Kidney (tissue), 14 donors: ENCODE results near the gene GSTM4. TPM values are rescaled to one million over a fixed set of nuclear protein-coding genes. Genes with fewer than 3 reads are reported as not detected.
A peak's percentile ranks its signal among the peaks of the same experiment; 100 is the strongest.
"Not testable (repeated sequence)": the region's sequence is repeated elsewhere in the genome, so short reads cannot be mapped to it uniquely, and the experiment has no call there.

Experiments used
- DNase-seq, 5 donors: peaks; one replicate each; pipeline ENCODE4 v3.0.0-alpha.2; 2013 to 2020
- FAIRE-seq: peaks from 2 replicates; lab custom pipeline; 2012; peaks lifted over from hg19 to GRCh38; lab: Jason Lieb, UNC
- H3K27ac ChIP-seq, 2 donors: one replicate each; pipeline ENCODE4 v1.7.0; 2013; ENCODE audit warnings: low read depth in 2 of 2, low read length in 2 of 2, inconsistent platforms in 1 of 2
- H3K27me3 ChIP-seq: one replicate; pipeline ENCODE4 v1.7.1; 2013; ENCODE audit warnings: low read length, inconsistent platforms; ENCODE audit not compliant: control insufficient read depth, insufficient read depth
- H3K36me3 ChIP-seq, 3 donors: one replicate each; pipeline versions ENCODE4 v1.7.0 to v1.7.1; 2013; ENCODE audit warnings: low read length in 3 of 3, control low read depth in 1 of 3, inconsistent platforms in 1 of 3; ENCODE audit not compliant: insufficient read depth in 3 of 3, control insufficient read depth in 2 of 3
- H3K4me1 ChIP-seq, 3 donors: one replicate each; pipeline versions ENCODE4 v1.7.0 to v1.7.1; 2013; ENCODE audit warnings: low read length in 3 of 3, inconsistent platforms in 1 of 3, low read depth in 1 of 3; ENCODE audit not compliant: control insufficient read depth in 2 of 3, insufficient read depth in 2 of 3
- H3K4me3 ChIP-seq, 3 donors: one replicate each; pipeline versions ENCODE4 v1.7.0 to v1.8.1; 2013; ENCODE audit warnings: low read length in 3 of 3, control low read depth in 1 of 3, inconsistent platforms in 1 of 3
- H3K9ac ChIP-seq, 3 donors: one replicate each; pipeline versions ENCODE4 v1.7.0 to v1.7.1; 2013; ENCODE audit warnings: low read length in 3 of 3, control low read depth in 1 of 3, inconsistent platforms in 1 of 3
- H3K9me3 ChIP-seq, 3 donors: one replicate each; pipeline versions ENCODE4 v1.7.0 to v1.7.1; 2013; ENCODE audit warnings: low read length in 3 of 3, control low read depth in 1 of 3, inconsistent platforms in 1 of 3; ENCODE audit not compliant: control insufficient read depth in 2 of 3, insufficient read depth in 1 of 3
- CTCF ChIP-seq: IDR thresholded peaks from 3 replicates; pipeline ENCODE4 v1.5.1; 2012; ENCODE audit warnings: mild to moderate bottlenecking, moderate library complexity, borderline replicate concordance; ENCODE audit not compliant: insufficient read depth; ENCODE audit errors: extremely low read depth
- intact Hi-C: fragments of 100-400 bp; cut with DNase I; formaldehyde crosslinking; loops from one replicate; pipeline ENCODE4 v1.11.1; 2022
- polyA plus RNA-seq: library from polyadenylated mRNA; stranded (reverse); fragments of 350-450 nt; fragmentation: Illumina TruSeq; extraction: RNeasy Lipid Tissue Mini Kit (QIAGEN cat#74804); gene quantifications from one replicate; pipeline ENCODE4 v1.2.3, GENCODE V29; 2014; ENCODE audit warnings: low read depth, low replicate concordance; ENCODE audit not compliant: insufficient read depth
- total RNA-seq: library from RNA; stranded (reverse); fragmentation: NEBNext Ultra II Directional; extraction: Animal tissue kit (Norgen Biotek cat#: 25700); gene quantifications from one replicate; pipeline ENCODE4 v1.2.1, GENCODE V29; 2021
- donor health status: control.
- donor health status: control.
- donor health status: control.
- donor health status: control.
- donor health status: control.
- donor health status: DM: yes; HTN: yes; CAD: no.
- donor health status: Normal renal cell carcinoma (clear cell type).

Gene GSTM4
- total and polyA plus RNA-seq, 2 donors from 2014 or later, result 34.0 to 117 TPM

GRCh38 chr1:109697066-109697465, 41.2 kb downstream of the GSTM4 start:
- intact Hi-C loops, result no loop called here

GRCh38 chr1:109697861-109698260, 42.0 kb downstream of the GSTM4 start:
- H3K4me3 ChIP-seq, FAIRE-seq, H3K27me3 ChIP-seq, H3K36me3 ChIP-seq, intact Hi-C loops, H3K9me3 ChIP-seq, DNase-seq, H3K9ac ChIP-seq, H3K27ac ChIP-seq, H3K4me1 ChIP-seq: not testable (repeated sequence)

More at GRCh38 chr1:109697066-109697465, 41.2 kb downstream of the GSTM4 start:
- H3K27ac ChIP-seq, result no peak overlapping the region
- TF ChIP-seq CTCF, result no peak
- no peaks in the 10 kb centered on the region for H3K9me3 ChIP-seq
- no peak overlapping the region for H3K4me3 ChIP-seq
- no peak overlapping the region for H3K9ac ChIP-seq
- no peaks in the 10 kb centered on the region for H3K4me1 ChIP-seq
- FAIRE-seq (no peak), DNase-seq (no peak)
- no peaks in the 10 kb centered on the region for H3K27me3 ChIP-seq
- H3K36me3 ChIP-seq, result no peaks in the 10 kb centered on the region

GRCh38 chr1:109702940-109703339, 47.0 kb downstream of the GSTM4 start:
- FAIRE-seq, H3K27ac ChIP-seq, intact Hi-C loops, H3K27me3 ChIP-seq, H3K9me3 ChIP-seq, DNase-seq, H3K4me1 ChIP-seq, H3K36me3 ChIP-seq, H3K4me3 ChIP-seq, H3K9ac ChIP-seq: not testable (repeated sequence)

GRCh38 chr1:109704173-109704572, 48.3 kb downstream of the GSTM4 start:
- intact Hi-C loops, result no loop called here
- Histone ChIP-seq H3K4me3 (no peak overlapping the region), H3K27me3 (no peaks in the 10 kb centered on the region), H3K27ac (no peak overlapping the region), H3K36me3 (no peaks in the 10 kb centered on the region), H3K4me1 (peaks cover 0 to 3% (median 0%) of the 10 kb centered on the region in 3 donors), H3K9ac (no peak overlapping the region), H3K9me3 (no peaks in the 10 kb centered on the region)
- no peak for TF ChIP-seq CTCF
- FAIRE-seq, result no peak
- peak in 1 of 5 donors; percentile 10 for DNase-seq
